SW 1271 (cell line): ENCODE data around the gene TMEM229A.
"Not testable (repeated sequence)": the region's sequence is repeated elsewhere in the genome, so short reads cannot be mapped to it uniquely, and the experiment has no call there.

Experiments
- DNase-seq, 2 experiments: peaks; one replicate each; lab custom pipeline; 2025; lab: John Stamatoyannopoulos, UW

The TMEM229A gene

GRCh38 chr7:124032369-124033094, at the start of gene TMEM229A:
TMEM229A (minus strand) TSS chr7:124033067; CDS start chr7:124033003, 64 bp downstream.
- DNase-seq, result peak in 1 of 2 experiments; percentile 22

- DNase-seq, result not testable (repeated sequence)
Measured at GRCh38 chr7:124082234-124082633, 49.4 kb upstream of the TMEM229A start.

GRCh38 chr7:124077546-124077945, 44.7 kb upstream of the TMEM229A start:
- DNase-seq, result no peak

GRCh38 chr7:124076841-124077240, 44.0 kb upstream of the TMEM229A start:
- no peak for DNase-seq

- DNase-seq, result no peak
Measured at GRCh38 chr7:124074007-124074406, 41.1 kb upstream of the TMEM229A start.

- no peak for DNase-seq
Measured at GRCh38 chr7:124073310-124073645, 40.4 kb upstream of the TMEM229A start.

GRCh38 chr7:124072603-124073309, 39.9 kb upstream of the TMEM229A start:
- peak in 1 of 2 experiments; percentile 37 for DNase-seq

GRCh38 chr7:124071843-124072242, 39.0 kb upstream of the TMEM229A start:
- DNase-seq, result no peak

- DNase-seq, result no peak
Measured at GRCh38 chr7:124062171-124062570, 29.3 kb upstream of the TMEM229A start.

GRCh38 chr7:124060528-124060927, 27.7 kb upstream of the TMEM229A start:
- no peak for DNase-seq

- DNase-seq, result no peak
Measured at GRCh38 chr7:124059375-124059774, 26.5 kb upstream of the TMEM229A start.

GRCh38 chr7:124058515-124058914, 25.6 kb upstream of the TMEM229A start:
- no peak for DNase-seq

GRCh38 chr7:124057872-124058271, 25.0 kb upstream of the TMEM229A start:
- no peak for DNase-seq

GRCh38 chr7:124056234-124056633, 23.4 kb upstream of the TMEM229A start:
- DNase-seq, result no peak

GRCh38 chr7:124051681-124052377, 19.0 kb upstream of the TMEM229A start:
- DNase-seq, result no peak

GRCh38 chr7:124042826-124043225, 10.0 kb upstream of the TMEM229A start:
- DNase-seq, result no peak

GRCh38 chr7:124041439-124041838, 8.6 kb upstream of the TMEM229A start:
- DNase-seq, result no peak

- not testable (repeated sequence) for DNase-seq
Measured at GRCh38 chr7:124037902-124038301, 5.0 kb upstream of the TMEM229A start.

- no peak for DNase-seq
Measured at GRCh38 chr7:124035706-124036105, 2.8 kb upstream of the TMEM229A start.

GRCh38 chr7:124034754-124035100, 1.9 kb upstream of the TMEM229A start:
- DNase-seq, result no peak

- no peak for DNase-seq
Measured at GRCh38 chr7:124033807-124034753, 1.2 kb upstream of the TMEM229A start.
